Stimulated activated CD4-positive, alpha-beta T cell treated with anti-CD3 and anti-CD28 coated beads, Interleukin-1b, Interleukin-23, amount 100 ng/mL, for 48 hours (primary cell): ENCODE data around the gene MYO1D.

Source experiments
- DNase-seq: peaks from one replicate; pipeline ENCODE4 v3.0.0-alpha.2; 2020

Gene MYO1D

GRCh38 chr17:32496395-32497073, 380.4 kb downstream of the MYO1D start:
- DNase-seq: no peak

- no peak for DNase-seq
These were observed 381.3 kb downstream of the MYO1D start for GRCh38 chr17:32495359-32496231.

GRCh38 chr17:32494621-32495358, 382.1 kb downstream of the MYO1D start:
- no peak for DNase-seq

- no peak for DNase-seq
These were observed 382.9 kb downstream of the MYO1D start for GRCh38 chr17:32493976-32494513.

GRCh38 chr17:32493571-32493970, 383.4 kb downstream of the MYO1D start:
- DNase-seq: no peak

GRCh38 chr17:32492648-32493289, 384.2 kb downstream of the MYO1D start:
- no peak for DNase-seq

GRCh38 chr17:32492264-32492589, 384.7 kb downstream of the MYO1D start:
- no peak for DNase-seq

GRCh38 chr17:32491371-32492263, 385.3 kb downstream of the MYO1D start:
- peak; percentile 28 for DNase-seq

GRCh38 chr17:32490101-32490482, 386.8 kb downstream of the MYO1D start:
- peak; percentile 33 for DNase-seq

- no peak for DNase-seq
These were observed 387.4 kb downstream of the MYO1D start for GRCh38 chr17:32489320-32490100.

- no peak for DNase-seq
These were observed 388.2 kb downstream of the MYO1D start for GRCh38 chr17:32488604-32489180.

GRCh38 chr17:32488177-32488542, 388.8 kb downstream of the MYO1D start:
- DNase-seq: no peak

- peak; percentile 30 for DNase-seq
These were observed 389.3 kb downstream of the MYO1D start for GRCh38 chr17:32487473-32488176.

GRCh38 chr17:32486701-32487472, 390.0 kb downstream of the MYO1D start, which contains the start of gene CDK5R1:
TSS of gene CDK5R1 (plus strand) at chr17:32486993. CDS start at chr17:32487621, 628 bp downstream.
- DNase-seq: peak; percentile 76

- DNase-seq: peak; percentile 57
These were observed 390.7 kb downstream of the MYO1D start for GRCh38 chr17:32486111-32486700.

GRCh38 chr17:32485261-32486110, 391.4 kb downstream of the MYO1D start:
- DNase-seq: no peak

GRCh38 chr17:32484628-32485027, 392.3 kb downstream of the MYO1D start:
- DNase-seq: no peak

- no peak for DNase-seq
These were observed 392.9 kb downstream of the MYO1D start for GRCh38 chr17:32484041-32484461.
